ENCODE measurements around the gene CMBL.

The CMBL gene

DNA sequence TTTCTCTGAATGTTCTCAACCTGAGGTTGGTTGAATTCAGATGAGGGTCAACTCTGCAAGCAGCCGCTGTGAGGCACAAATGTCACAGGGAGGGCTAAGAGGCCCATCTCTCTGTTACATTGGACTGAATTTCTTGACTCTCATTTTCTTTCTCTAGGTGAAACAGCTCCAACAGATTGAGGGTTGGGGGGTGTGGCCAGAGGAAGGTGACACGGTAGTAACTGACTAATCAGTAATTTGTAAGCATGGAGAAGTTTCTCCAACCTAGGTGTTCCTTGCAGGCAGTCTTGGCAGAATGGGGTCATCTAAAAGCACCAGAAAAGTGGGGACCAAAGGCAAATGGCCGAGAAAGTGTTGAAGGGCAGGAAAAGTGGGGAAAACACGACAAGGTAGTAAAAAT, 40.9 kb downstream of the CMBL start:
- Mint-ChIP-seq H3K4me3 (no peak overlapping the region), H3K27ac (no peak overlapping the region), H3K4me1 (no peaks in the 10 kb centered on the region), H3K36me3 (peaks cover 23% of the 10 kb centered on the region), H3K27me3 (no peaks in the 10 kb centered on the region), H3K9me3 (no peaks in the 10 kb centered on the region)
- no peak for ATAC-seq

DNA sequence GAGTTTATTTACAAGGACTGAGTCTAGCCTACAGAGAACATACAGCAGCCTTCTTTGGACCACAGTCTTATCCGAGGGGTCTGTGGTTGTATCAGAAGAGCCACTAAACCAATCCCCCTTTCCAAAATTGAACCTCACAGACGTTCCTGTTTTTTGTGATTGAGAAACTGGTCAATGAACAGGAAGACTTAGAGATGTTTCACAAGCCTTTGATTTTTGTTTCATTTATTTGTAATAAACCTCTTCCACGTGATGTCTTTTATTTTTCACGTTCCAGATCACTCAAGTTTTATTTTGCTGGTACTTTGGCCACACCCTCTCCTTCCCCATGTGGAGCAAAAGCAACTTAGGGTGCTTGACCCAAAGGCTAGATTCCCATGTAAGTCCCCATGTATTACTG, 41.6 kb downstream of the CMBL start:
- no peak overlapping the region for H3K27ac Mint-ChIP-seq
- ATAC-seq: no peak
- no peaks in the 10 kb centered on the region for H3K27me3 Mint-ChIP-seq
- no peaks in the 10 kb centered on the region for H3K9me3 Mint-ChIP-seq
- no peak overlapping the region for H3K4me3 Mint-ChIP-seq
- H3K4me1 Mint-ChIP-seq: no peaks in the 10 kb centered on the region
- H3K36me3 Mint-ChIP-seq: peaks cover 29% of the 10 kb centered on the region

GRCh38 chr5:10265245-10266109, 42.2 kb downstream of the CMBL start:
- Mint-ChIP-seq H3K4me3 (no peak overlapping the region), H3K9me3 (no peaks in the 10 kb centered on the region), H3K27me3 (no peaks in the 10 kb centered on the region), H3K27ac (no peak overlapping the region), H3K4me1 (no peaks in the 10 kb centered on the region), H3K36me3 (peaks cover 36% of the 10 kb centered on the region)
- no peak for ATAC-seq

GRCh38 chr5:10264604-10265003, 43.1 kb downstream of the CMBL start:
- no peak overlapping the region for H3K27ac Mint-ChIP-seq
- no peaks in the 10 kb centered on the region for H3K27me3 Mint-ChIP-seq
- no peak overlapping the region for H3K4me3 Mint-ChIP-seq
- no peaks in the 10 kb centered on the region for H3K4me1 Mint-ChIP-seq
- no peak for ATAC-seq
- H3K36me3 Mint-ChIP-seq: peaks cover 42% of the 10 kb centered on the region
- no peaks in the 10 kb centered on the region for H3K9me3 Mint-ChIP-seq

DNA sequence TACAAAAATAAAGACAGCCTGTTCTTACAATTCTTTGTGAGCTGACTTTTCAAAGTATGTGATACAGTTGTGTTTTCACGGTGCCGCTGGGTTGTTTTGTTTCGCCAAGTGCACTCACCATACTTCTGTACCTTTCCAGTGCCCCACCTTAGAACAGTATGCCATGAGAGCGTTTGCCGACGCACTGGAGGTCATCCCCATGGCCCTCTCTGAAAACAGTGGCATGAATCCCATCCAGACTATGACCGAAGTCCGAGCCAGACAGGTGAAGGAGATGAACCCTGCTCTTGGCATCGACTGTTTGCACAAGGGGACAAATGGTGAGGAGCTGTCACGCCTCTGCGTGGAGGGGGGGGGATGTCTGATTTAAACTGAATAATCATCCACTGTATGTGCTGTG, 44.7 kb downstream of the CMBL start:
- H3K27ac Mint-ChIP-seq: no peak overlapping the region
- no peaks in the 10 kb centered on the region for H3K27me3 Mint-ChIP-seq
- no peaks in the 10 kb centered on the region for H3K4me1 Mint-ChIP-seq
- no peaks in the 10 kb centered on the region for H3K9me3 Mint-ChIP-seq
- H3K4me3 Mint-ChIP-seq: no peak overlapping the region
- peaks cover 55% of the 10 kb centered on the region for H3K36me3 Mint-ChIP-seq
- no peak for ATAC-seq

GRCh38 chr5:10262121-10262774, 45.5 kb downstream of the CMBL start:
- Mint-ChIP-seq H3K4me1 (no peaks in the 10 kb centered on the region), H3K9me3 (no peaks in the 10 kb centered on the region), H3K36me3 (peaks cover 59% of the 10 kb centered on the region), H3K27ac (no peak overlapping the region), H3K27me3 (no peaks in the 10 kb centered on the region), H3K4me3 (no peak overlapping the region)
- ATAC-seq: no peak

- Mint-ChIP-seq H3K27me3 (no peaks in the 10 kb centered on the region), H3K9me3 (no peaks in the 10 kb centered on the region), H3K27ac (no peak overlapping the region), H3K4me1 (no peaks in the 10 kb centered on the region), H3K36me3 (peaks cover 63% of the 10 kb centered on the region), H3K4me3 (no peak overlapping the region)
- no peak for ATAC-seq
Observed at GRCh38 chr5:10261065-10261464, 46.6 kb downstream of the CMBL start.

DNA sequence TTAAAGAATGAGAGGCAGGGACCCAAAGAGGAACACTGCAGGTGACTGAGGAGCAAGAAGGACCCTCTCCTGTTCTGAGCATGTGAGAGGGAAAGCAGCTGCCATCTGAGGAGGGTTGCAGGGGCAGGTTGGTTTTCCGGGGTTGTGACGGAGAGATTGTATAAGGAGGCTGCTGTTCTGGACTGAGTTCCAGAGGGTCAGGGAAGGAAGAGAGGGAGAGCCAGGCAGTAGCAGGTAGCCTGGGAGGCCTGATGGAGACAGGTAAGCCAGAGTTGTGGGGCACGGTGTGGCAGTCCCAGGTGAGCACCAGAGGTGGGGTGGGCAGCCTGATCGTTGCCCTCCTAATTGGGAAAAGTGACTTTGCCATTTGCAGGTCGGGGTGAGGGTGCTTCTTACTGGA, 47.8 kb downstream of the CMBL start:
- no peaks in the 10 kb centered on the region for H3K27me3 Mint-ChIP-seq
- peaks cover 71% of the 10 kb centered on the region for H3K36me3 Mint-ChIP-seq
- ATAC-seq: no peak
- no peak overlapping the region for H3K4me3 Mint-ChIP-seq
- peaks cover 3% of the 10 kb centered on the region for H3K4me1 Mint-ChIP-seq
- no peaks in the 10 kb centered on the region for H3K9me3 Mint-ChIP-seq
- peak overlapping the region; percentile 11 for H3K27ac Mint-ChIP-seq

DNA sequence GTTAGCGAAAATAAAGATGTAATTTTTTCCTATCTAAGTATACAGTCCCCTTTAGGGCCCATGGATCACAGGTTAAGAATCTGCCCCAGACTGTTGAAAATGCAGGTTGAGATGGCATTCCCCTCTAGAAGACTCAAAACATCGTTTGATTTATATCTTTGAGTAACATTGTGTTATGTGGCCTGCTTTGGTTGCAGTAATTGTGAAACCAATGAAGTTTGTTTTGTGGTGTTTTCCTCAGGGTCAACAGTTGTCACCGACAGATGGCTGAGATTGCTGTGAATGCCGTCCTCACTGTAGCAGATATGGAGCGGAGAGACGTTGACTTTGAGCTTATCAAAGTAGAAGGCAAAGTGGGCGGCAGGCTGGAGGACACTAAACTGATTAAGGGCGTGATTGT, 49.8 kb downstream of the CMBL start:
- Mint-ChIP-seq H3K9me3 (no peaks in the 10 kb centered on the region), H3K4me3 (no peak overlapping the region), H3K36me3 (peaks cover 65% of the 10 kb centered on the region), H3K4me1 (peaks cover 20% of the 10 kb centered on the region), H3K27me3 (no peaks in the 10 kb centered on the region), H3K27ac (no peak overlapping the region)
- ATAC-seq: no peak

- peaks cover 38% of the 10 kb centered on the region for H3K4me1 Mint-ChIP-seq
- H3K27ac Mint-ChIP-seq: no peak overlapping the region
- no peaks in the 10 kb centered on the region for H3K9me3 Mint-ChIP-seq
- no peak for ATAC-seq
- H3K27me3 Mint-ChIP-seq: no peaks in the 10 kb centered on the region
- no peak overlapping the region for H3K4me3 Mint-ChIP-seq
- H3K36me3 Mint-ChIP-seq: peaks cover 38% of the 10 kb centered on the region
Observed at GRCh38 chr5:10254686-10255085, 53.0 kb downstream of the CMBL start.

DNA sequence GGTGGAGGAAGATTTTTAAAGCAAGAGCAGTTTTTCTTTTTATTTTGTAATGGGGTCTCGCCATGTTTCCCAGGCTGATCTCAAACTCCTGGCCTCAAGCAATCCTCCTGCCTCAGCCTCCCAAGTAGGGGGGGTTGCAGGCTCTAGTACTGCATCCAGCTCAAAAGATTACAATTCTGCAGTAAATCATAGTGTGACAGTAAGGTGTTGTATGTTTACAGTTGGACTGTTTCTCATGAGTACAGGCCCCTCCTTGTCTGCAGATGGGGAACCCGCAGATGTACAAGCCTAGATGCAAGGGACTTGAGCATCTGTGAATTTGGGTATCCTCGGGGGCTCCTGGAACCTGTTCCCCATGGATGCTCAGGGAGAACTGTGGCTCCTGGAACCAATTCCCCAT, 54.3 kb downstream of the CMBL start:
- H3K27ac Mint-ChIP-seq: no peak overlapping the region
- H3K36me3 Mint-ChIP-seq: peaks cover 28% of the 10 kb centered on the region

GRCh38 chr5:10251405-10251804, 56.3 kb downstream of the CMBL start:
- H3K4me1 Mint-ChIP-seq: peaks cover 56% of the 10 kb centered on the region
- H3K9me3 Mint-ChIP-seq: no peaks in the 10 kb centered on the region
- peaks cover 19% of the 10 kb centered on the region for H3K36me3 Mint-ChIP-seq
- no peak for ATAC-seq
- H3K27ac Mint-ChIP-seq: peak overlapping the region; percentile 100
- H3K4me3 Mint-ChIP-seq: peak overlapping the region; percentile 94
- H3K27me3 Mint-ChIP-seq: no peaks in the 10 kb centered on the region

More for the DNA sequence above, 54.3 kb downstream of the CMBL start:
- ATAC-seq: no peak
- H3K4me1 Mint-ChIP-seq: peaks cover 45% of the 10 kb centered on the region
- H3K9me3 Mint-ChIP-seq: no peaks in the 10 kb centered on the region
- H3K4me3 Mint-ChIP-seq: no peak overlapping the region
- H3K27me3 Mint-ChIP-seq: no peaks in the 10 kb centered on the region

GRCh38 chr5:10250806-10251276, 56.9 kb downstream of the CMBL start:
- H3K27ac Mint-ChIP-seq: peak overlapping the region; percentile 100
- H3K4me1 Mint-ChIP-seq: peaks cover 56% of the 10 kb centered on the region
- no peaks in the 10 kb centered on the region for H3K27me3 Mint-ChIP-seq
- no peaks in the 10 kb centered on the region for H3K9me3 Mint-ChIP-seq
- peaks cover 14% of the 10 kb centered on the region for H3K36me3 Mint-ChIP-seq
- peak; percentile 32 for ATAC-seq
- H3K4me3 Mint-ChIP-seq: peak overlapping the region; percentile 94

DNA sequence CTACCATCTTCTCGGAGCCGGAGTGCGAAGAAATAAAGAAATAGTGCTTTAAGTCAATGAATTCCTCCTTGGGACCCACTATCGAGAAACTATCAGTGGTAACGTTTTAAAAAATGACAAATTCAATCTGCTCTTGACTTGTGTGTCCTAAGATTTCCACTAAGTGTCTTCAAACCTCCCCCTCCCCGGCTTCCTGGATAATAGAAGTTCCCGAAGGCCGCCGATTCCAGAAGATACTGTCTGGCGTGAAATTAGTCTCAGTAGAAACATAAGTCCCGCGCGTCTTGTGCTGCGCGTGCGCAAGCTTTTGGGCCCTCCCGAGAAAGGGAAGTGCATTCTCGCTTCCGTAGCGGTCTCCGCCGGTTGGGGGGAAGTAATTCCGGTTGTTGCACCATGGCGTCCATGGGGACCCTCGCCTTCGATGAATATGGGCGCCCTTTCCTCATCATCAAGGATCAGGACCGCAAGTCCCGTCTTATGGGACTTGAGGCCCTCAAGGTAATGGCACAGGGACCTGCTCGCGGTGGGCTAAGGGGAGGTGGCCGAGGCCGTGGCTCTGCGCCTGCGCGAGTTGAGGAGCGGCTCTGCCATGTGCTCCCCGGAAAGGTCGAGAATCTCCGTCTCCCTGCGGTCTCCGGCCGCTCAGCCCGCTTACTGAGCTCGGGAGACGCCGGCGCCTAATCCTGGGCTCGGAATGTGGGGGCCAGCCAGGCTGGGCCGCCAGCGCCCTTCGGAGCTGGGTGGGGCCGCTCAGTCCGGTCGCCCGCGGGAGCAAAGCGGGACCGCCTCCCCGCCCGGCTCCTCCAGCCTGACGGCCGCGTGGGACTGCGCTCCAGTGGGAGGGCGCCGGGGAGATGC, 57.5 kb downstream of the CMBL start, which contains the start of gene CCT5:
TSS of gene CCT5 (plus strand) at position 333 of the 858 bp plus-strand sequence. CDS start at position 394, 61 bp downstream.
- Mint-ChIP-seq H3K4me3 (peak within 1 kb of the TSS; percentile 94), H3K4me1 (peaks cover 56% of the 10 kb centered on the region), H3K27me3 (no peaks in the 10 kb centered on the region), H3K27ac (peak within 1 kb of the TSS; percentile 100), H3K36me3 (peaks cover 10% of the 10 kb centered on the region), H3K9me3 (no peaks in the 10 kb centered on the region)
- peak; percentile 91 for ATAC-seq
